Astrocyte (in vitro differentiated cells and primary cell): ENCODE results near the gene ADAM20.

Source experiments
- CTCF ChIP-seq: IDR thresholded peaks from 2 replicates; pipeline ENCODE4 v1.5.1; 2011; ENCODE audit warnings: low read depth, mild to moderate bottlenecking, inconsistent platforms, low read length, moderate library complexity; ENCODE audit not compliant: insufficient read depth
- EZH2 ChIP-seq: IDR thresholded peaks from 2 replicates; pipeline ENCODE4 v1.6.1; 2012; ENCODE audit warnings: mild to moderate bottlenecking, low read length, inconsistent platforms; ENCODE audit not compliant: insufficient read depth

- TF ChIP-seq CTCF: no peak
- TF ChIP-seq EZH2: no peak
Measured at GRCh38 chr14:70514168-70515069, 20.4 kb downstream of the ADAM20 start.
